MCF 10A (cell line): Measurements from ENCODE around the gene TPRG1. TPM values are rescaled to one million over a fixed set of nuclear protein-coding genes. Genes with fewer than 3 reads are reported as not detected.

ENCODE experiments used
- BruUV-seq: library from RNA; stranded (reverse); fragments of 400-500 nt; replicated peaks from 2 replicates; lab custom pipeline; 2021; lab: Mats Ljungman, UMichigan
- CTCF ChIA-PET: fragments of 300-600 bp; sonication (Branson Sonifier 250); formaldehyde crosslinking; extraction: SDS; loops from one replicate; lab custom pipeline; 2021; ENCODE audit warnings: antibody characterized with exemption, inconsistent platforms; lab: Yijun Ruan, JAX
- POLR2A ChIA-PET: fragments of 300-600, 350-650 bp; sonication (Branson Sonifier 250); formaldehyde crosslinking; extraction: SDS; loops from one replicate; lab custom pipeline; 2020; ENCODE audit warnings: antibody characterized with exemption, inconsistent platforms; lab: Yijun Ruan, JAX
- DNase-seq: peaks from one replicate; pipeline ENCODE4 v3.0.0-alpha.2; 2018; ENCODE audit not compliant: unreplicated experiment
- H3K27ac Mint-ChIP-seq: one replicate; pipeline ENCODE4 v1.8.0; 2022; ENCODE audit warnings: mild to moderate bottlenecking, low read depth, mixed read lengths; ENCODE audit not compliant: unreplicated experiment
- H3K27me3 Mint-ChIP-seq: one replicate; pipeline ENCODE4 v1.8.0; 2022; ENCODE audit warnings: mixed read lengths; ENCODE audit not compliant: insufficient read depth, unreplicated experiment
- H3K36me3 Mint-ChIP-seq: one replicate; pipeline ENCODE4 v1.8.0; 2022; ENCODE audit warnings: mild to moderate bottlenecking, moderate library complexity, mixed read lengths; ENCODE audit not compliant: insufficient read depth, unreplicated experiment
- H3K4me1 Mint-ChIP-seq: one replicate; pipeline ENCODE4 v1.8.0; 2022; ENCODE audit warnings: mixed read lengths; ENCODE audit not compliant: insufficient read depth, unreplicated experiment
- H3K4me3 Mint-ChIP-seq: one replicate; pipeline ENCODE4 v1.8.0; 2022; ENCODE audit warnings: mild to moderate bottlenecking, moderate library complexity, mixed read lengths; ENCODE audit not compliant: unreplicated experiment
- H3K9me3 Mint-ChIP-seq: one replicate; pipeline ENCODE4 v1.8.0; 2022; ENCODE audit warnings: mixed read lengths; ENCODE audit not compliant: unreplicated experiment
- CTCF ChIP-seq: fragments of 200-600 bp; IDR thresholded peaks from one replicate; pipeline ENCODE4 v1.8.0; 2022; ENCODE audit warnings: antibody characterized with exemption, mild to moderate bottlenecking; ENCODE audit not compliant: unreplicated experiment
- intact Hi-C: fragments of 100-400 bp; cut with micrococcal nuclease; formaldehyde crosslinking; loops from 2 replicates; pipeline ENCODE4 v1.14.1; 2022
- total RNA-seq: library from RNA; stranded (reverse); gene quantifications from 2 replicates; pipeline ENCODE4 v1.2.3, GENCODE V29; 2022

TPRG1 gene
- total RNA-seq, 1 experiment from 2014 or later = 2.0 TPM

GRCh38 chr3:189143321-189143720 is 28.4 kb upstream of the TPRG1 start:
- Mint-ChIP-seq H3K27ac (no peak overlapping the region), H3K4me3 (no peak overlapping the region), H3K36me3 (no peaks in the 10 kb centered on the region), H3K27me3 (peaks cover 11% of the 10 kb centered on the region), H3K9me3 (no peaks in the 10 kb centered on the region), H3K4me1 (peaks cover 6% of the 10 kb centered on the region)
- intact Hi-C loops = loop anchor here (10.0 kb wide), 1 partner anchor 1919 kb away; no protein-coding TSS in a partner anchor
- TF ChIP-seq CTCF = no peak
- CTCF ChIA-PET = interaction anchor here (0.7 to 4.1 kb wide), 2 partner anchors 143 to 1404 kb away, joined by 3 to 27 read pairs; no protein-coding TSS in a partner anchor
- DNase-seq = no peak
- BruUV-seq = no TSS peak
- POLR2A ChIA-PET = interaction anchor here (0.6 to 1.6 kb wide), 4 partner anchors 21 to 639 kb away, joined by 3 to 5 read pairs (median 4); no protein-coding TSS in a partner anchor

- intact Hi-C loops = loop anchor here (1.0 to 10.0 kb wide), 3 partner anchors 186 to 1919 kb away; no protein-coding TSS in a partner anchor
- ChIA-PET POLR2A (interaction anchor here (0.6 to 1.6 kb wide), 5 partner anchors 18 to 1403 kb away, joined by 3 to 5 read pairs (median 4); no protein-coding TSS in a partner anchor), CTCF (interaction anchor here (0.7 to 4.1 kb wide), 4 partner anchors 144 to 1404 kb away, joined by 3 to 27 read pairs (median 4); no protein-coding TSS in a partner anchor)
- BruUV-seq = no TSS peak
- Mint-ChIP-seq H3K4me1 (peaks cover 6% of the 10 kb centered on the region), H3K27me3 (peaks cover 11% of the 10 kb centered on the region), H3K4me3 (no peak overlapping the region), H3K36me3 (no peaks in the 10 kb centered on the region), H3K27ac (no peak overlapping the region), H3K9me3 (no peaks in the 10 kb centered on the region)
- no peak for DNase-seq
- no peak for TF ChIP-seq CTCF
Measured at GRCh38 chr3:189143771-189144170, 28.0 kb upstream of the TPRG1 start.

- H3K27ac Mint-ChIP-seq = no peak overlapping the region
- no peaks in the 10 kb centered on the region for H3K9me3 Mint-ChIP-seq
- peaks cover 6% of the 10 kb centered on the region for H3K4me1 Mint-ChIP-seq
- peak; percentile 65 for DNase-seq
- no TSS peak for BruUV-seq
- peak; percentile 11 for TF ChIP-seq CTCF
- ChIA-PET POLR2A (interaction anchor here (0.6 to 1.6 kb wide), 4 partner anchors 11 to 1406 kb away, joined by 3 to 5 read pairs (median 4); no protein-coding TSS in a partner anchor), CTCF (interaction anchor here (0.5 to 4.1 kb wide), 7 partner anchors 8 to 1432 kb away, joined by 3 to 27 read pairs (median 3); no protein-coding TSS in a partner anchor)
- no peak overlapping the region for H3K4me3 Mint-ChIP-seq
- H3K27me3 Mint-ChIP-seq = peaks cover 11% of the 10 kb centered on the region
- intact Hi-C loops = loop anchor here (1.0 to 10.0 kb wide), 3 partner anchors 187 to 1920 kb away; no protein-coding TSS in a partner anchor
- H3K36me3 Mint-ChIP-seq = no peaks in the 10 kb centered on the region
Measured at GRCh38 chr3:189144645-189145044, 27.1 kb upstream of the TPRG1 start.

GRCh38 chr3:189146848-189147247 is 24.9 kb upstream of the TPRG1 start:
- H3K9me3 Mint-ChIP-seq = no peaks in the 10 kb centered on the region
- no peak for TF ChIP-seq CTCF
- CTCF ChIA-PET = interaction anchor here (0.6 to 2.6 kb wide), 4 partner anchors 9 to 192 kb away, joined by 3 to 12 read pairs (median 3); no protein-coding TSS in a partner anchor

More at GRCh38 chr3:189146848-189147247, 24.9 kb upstream of the TPRG1 start:
- H3K4me1 Mint-ChIP-seq = peaks cover 6% of the 10 kb centered on the region
- H3K27ac Mint-ChIP-seq = no peak overlapping the region
- POLR2A ChIA-PET = no interaction called here
- no peak for DNase-seq
- H3K36me3 Mint-ChIP-seq = no peaks in the 10 kb centered on the region
- no peaks in the 10 kb centered on the region for H3K27me3 Mint-ChIP-seq
- intact Hi-C loops = loop anchor here (10.0 kb wide), 1 partner anchor 1922 kb away; no protein-coding TSS in a partner anchor
- no peak overlapping the region for H3K4me3 Mint-ChIP-seq
- no TSS peak for BruUV-seq
